HFF-Myc (cell line): ENCODE data around the gene FGFR1OP2.
"Not testable (repeated sequence)": the region's sequence is repeated elsewhere in the genome, so short reads cannot be mapped to it uniquely, and the experiment has no call there.

Source experiments
- DNase-seq: peaks from one replicate; pipeline ENCODE4 v3.0.0-alpha.2; 2011; ENCODE audit warnings: low read depth; ENCODE audit errors: extremely low read depth
- H3K4me3 ChIP-seq: replicated peaks from 2 replicates; pipeline ENCODE4 v1.5.1; 2011; ENCODE audit warnings: low read depth, mild to moderate bottlenecking, control low read depth, low read length
- TF ChIP-seq, protein P1 (sequence below): IDR thresholded peaks from 2 replicates; pipeline ENCODE4 v1.5.1; 2012; ENCODE audit warnings: mild to moderate bottlenecking, low read depth, low read length, control low read depth; ENCODE audit errors: missing control alignments

The FGFR1OP2 gene

DNA sequence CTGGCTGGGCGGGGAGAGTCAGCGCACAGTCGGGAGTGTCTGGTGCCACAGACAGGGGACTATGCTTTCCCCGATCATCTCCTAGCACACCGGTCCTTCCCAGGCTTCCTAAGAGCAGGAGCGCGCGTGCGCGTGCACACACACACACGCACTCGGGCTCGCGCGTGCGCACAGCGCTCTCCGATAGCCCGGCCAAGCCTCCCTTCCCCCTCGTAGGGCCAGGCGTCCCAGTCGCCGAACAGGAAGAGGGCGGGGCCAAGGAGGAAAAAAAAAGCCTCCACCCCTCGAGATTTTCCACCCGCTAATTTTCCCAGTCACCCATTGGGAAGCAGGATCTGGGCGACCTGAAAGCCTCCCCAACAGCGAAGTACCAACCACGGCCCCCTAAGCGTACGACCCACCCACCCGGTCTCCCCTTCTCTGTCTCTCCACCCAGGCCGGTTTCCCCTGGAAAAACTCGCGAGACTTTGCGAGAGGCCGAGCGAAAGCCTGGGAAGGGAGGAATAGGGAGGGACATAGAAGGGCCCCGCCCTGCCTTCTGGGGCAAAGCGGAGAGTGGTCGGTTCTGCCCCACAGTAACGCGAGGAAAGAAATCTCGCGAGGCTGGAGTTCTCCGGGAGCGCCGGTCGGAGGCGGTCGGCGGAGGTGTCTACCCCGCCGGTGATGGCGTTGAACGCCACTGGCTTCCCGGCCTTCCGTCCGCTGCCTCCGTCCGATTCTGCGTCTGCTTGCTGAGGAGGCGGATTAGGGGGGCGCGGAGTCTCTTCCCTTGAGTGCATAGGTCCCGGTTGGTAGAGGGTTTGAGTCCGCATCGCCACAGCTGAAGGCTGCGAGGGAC, at the start of gene FGFR1OP2, which contains the start of gene INTS13:
Gene FGFR1OP2, plus strand, starts transcription at position 608 of the 838 bp plus-strand sequence. CDS start 15,689 bp downstream, outside the sequence.
Gene INTS13, minus strand, starts transcription at position 119 of the 838 bp plus-strand sequence. CDS start 1,178 bp downstream, outside the sequence.
- peak within 1 kb of the TSS; percentile 67 for H3K4me3 ChIP-seq
- TF ChIP-seq, protein P1, sequence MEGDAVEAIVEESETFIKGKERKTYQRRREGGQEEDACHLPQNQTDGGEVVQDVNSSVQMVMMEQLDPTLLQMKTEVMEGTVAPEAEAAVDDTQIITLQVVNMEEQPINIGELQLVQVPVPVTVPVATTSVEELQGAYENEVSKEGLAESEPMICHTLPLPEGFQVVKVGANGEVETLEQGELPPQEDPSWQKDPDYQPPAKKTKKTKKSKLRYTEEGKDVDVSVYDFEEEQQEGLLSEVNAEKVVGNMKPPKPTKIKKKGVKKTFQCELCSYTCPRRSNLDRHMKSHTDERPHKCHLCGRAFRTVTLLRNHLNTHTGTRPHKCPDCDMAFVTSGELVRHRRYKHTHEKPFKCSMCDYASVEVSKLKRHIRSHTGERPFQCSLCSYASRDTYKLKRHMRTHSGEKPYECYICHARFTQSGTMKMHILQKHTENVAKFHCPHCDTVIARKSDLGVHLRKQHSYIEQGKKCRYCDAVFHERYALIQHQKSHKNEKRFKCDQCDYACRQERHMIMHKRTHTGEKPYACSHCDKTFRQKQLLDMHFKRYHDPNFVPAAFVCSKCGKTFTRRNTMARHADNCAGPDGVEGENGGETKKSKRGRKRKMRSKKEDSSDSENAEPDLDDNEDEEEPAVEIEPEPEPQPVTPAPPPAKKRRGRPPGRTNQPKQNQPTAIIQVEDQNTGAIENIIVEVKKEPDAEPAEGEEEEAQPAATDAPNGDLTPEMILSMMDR, result no peak
- DNase-seq, result peak; percentile 97

DNA sequence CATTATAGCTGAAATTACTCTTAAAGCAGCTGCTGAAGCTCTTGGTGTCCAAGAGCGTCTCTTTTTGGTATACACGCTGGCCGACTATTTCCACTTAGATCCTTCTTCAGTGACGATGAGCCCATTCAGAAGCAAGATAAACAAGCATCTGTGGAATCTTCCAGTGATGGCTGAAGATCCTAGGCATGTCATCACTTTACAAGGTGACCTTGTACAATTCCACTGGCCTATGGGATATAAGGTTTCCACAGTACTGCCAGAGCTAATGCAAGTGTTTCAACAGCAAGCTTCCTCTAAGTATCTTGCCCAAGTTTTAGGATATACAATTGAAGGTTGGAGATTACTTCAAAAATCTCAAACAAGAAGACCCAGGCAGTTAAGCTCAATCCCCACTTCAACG, 47.5 kb upstream of the FGFR1OP2 start:
- H3K4me3 ChIP-seq, result no peak overlapping the region
- TF ChIP-seq, protein P1, result no peak
- no peak for DNase-seq

DNA sequence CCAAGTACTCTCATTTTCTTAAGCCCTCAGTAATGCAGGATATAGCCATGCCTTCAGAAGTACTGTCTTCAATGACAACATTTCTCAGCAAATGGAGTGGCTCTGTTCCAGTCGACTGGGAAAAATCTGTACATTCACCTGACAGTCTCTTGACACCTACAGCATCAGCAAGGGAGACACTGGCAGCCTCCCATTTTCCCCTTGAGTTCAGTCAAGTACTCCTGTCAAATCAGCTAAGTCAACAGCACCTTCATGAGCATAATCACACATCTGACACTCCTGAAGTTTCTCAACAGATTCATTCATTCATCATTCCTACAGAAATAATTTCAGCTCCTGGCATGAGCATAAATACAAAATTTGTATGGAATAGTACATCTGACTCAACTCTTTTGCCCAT, 46.6 kb upstream of the FGFR1OP2 start:
- no peak overlapping the region for H3K4me3 ChIP-seq
- TF ChIP-seq, protein P1, result no peak

DNA sequence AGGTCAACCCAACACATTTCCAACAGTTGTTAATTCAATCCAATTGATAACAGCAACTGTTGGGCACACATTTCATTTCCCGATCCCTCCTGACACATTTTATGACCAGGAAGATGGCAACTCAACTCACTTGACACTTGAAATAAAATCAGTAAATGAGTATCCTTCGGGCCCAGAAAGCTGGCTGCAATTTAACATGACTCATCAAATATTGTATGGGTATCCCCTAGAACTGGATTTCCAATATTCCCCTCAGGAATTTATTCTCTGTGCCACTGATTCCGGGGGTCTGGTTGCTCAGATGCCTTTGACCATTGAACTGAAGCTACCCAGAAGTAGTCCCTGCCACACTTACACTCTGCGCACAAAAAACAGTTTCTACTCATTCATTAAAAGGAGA, 42.6 kb upstream of the FGFR1OP2 start:
- TF ChIP-seq, protein P1, result no peak
- H3K4me3 ChIP-seq, result no peak overlapping the region
- no peak for DNase-seq

More for the DNA sequence above, 46.6 kb upstream of the FGFR1OP2 start:
- no peak for DNase-seq

DNA sequence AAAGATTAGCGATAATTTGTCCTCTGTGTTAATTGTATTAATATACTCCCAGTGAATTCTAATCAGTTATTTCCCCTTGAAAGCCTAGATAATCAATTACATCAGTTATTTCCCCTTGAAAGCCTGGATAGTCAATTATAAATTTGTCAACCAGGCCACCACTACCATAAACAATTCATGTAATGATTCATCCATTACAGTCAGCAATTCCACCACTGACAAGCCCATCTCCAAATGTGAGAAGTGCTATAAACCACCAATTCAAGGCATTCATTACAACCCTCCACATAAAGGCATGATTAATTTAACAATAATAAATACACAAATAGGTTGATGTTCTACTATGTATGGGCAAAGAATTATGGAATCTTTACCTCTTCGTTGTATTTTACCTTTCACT, 41.4 kb upstream of the FGFR1OP2 start:
- TF ChIP-seq, protein P1, result no peak
- no peak for DNase-seq
- no peak overlapping the region for H3K4me3 ChIP-seq

DNA sequence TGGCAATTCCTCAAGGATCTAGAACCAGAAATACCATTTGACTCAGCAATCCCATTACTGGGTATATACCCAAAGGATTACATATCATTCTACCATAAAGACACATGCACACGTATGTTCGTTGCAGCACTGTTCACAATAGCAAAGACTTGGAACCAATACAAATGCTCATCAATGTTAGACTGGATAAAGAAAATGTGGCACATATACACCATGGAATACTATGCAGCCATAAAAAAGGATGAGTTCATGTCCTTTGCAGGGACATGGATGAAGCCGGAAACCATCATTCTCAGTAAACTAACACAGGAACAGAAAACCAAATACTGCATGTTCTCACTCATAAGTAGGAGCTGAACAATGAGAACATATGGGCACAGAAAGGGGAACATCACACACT, 34.9 kb upstream of the FGFR1OP2 start:
- DNase-seq, H3K4me3 ChIP-seq: not testable (repeated sequence)

DNA sequence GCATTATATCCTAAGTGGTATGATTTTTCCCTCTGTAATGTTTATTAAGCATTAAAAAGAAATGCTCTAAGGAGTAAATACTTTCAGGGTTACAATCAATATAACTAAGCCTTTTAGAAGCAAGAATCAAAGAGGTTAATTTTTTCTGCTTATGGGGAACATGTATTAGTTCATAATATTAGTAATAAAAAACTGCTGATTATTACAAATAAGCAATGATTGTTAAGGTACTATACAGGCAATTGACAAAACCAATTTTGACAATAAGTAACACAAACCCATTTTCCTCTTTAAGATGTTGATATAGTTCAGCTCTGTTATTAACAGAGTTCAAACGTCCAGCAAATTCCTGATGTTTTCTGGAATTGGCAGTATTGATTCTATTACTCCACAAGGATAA, 32.2 kb upstream of the FGFR1OP2 start:
- TF ChIP-seq, protein P1, result no peak
- DNase-seq, result no peak
- no peak overlapping the region for H3K4me3 ChIP-seq
